ENCODE data around the gene CASTOR1. TPM values are rescaled to one million over a fixed set of nuclear protein-coding genes. Genes with fewer than 3 reads are reported as not detected.

CASTOR1 gene
- polyA plus RNA-seq, 3 donors: 8.7 to 10.9 (median 9.1) TPM

DNA sequence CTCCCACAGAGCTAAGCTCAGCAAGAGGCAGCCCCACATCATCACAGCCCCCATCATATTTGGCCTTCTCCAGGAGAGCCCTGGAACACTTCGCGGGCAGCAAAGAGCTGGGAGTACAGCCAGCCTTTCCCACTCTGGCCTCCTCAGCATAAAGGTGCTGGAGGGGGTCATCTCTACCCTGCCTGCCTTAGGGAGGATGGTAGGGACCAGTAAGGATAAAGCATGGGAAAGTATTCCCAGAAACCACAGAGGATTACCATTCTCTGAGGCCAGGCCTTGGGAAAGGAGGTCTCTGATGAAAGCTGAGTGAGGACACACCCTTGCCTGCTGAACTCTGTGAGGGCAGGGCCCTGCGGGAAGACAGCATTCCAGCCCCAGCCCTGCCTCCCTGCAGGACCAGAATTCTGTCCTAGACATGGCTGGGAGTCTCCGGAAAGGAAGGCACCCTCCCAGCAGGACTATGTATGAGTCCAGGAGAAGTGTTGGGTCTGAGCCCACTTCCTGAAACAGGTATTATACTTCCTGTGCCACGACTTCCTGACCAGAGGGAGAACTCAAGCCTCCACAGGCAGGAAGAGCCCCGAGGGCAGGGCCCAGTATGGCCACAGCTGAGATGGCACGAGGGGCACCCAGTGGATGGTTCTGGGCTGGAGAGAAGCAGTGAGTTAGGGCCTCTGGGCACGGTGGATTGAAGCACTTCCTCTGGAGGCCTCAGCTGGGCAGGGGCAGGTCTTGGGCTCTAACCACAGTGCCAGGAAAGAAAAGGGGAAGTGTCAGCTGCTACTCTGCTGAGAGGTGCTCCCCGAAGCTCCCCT, 12.9 kb upstream of the CASTOR1 start:
- DNase-seq (ENCODE audit: low read depth in 3 of 3, low spot score in 2 of 3): no peak

DNA sequence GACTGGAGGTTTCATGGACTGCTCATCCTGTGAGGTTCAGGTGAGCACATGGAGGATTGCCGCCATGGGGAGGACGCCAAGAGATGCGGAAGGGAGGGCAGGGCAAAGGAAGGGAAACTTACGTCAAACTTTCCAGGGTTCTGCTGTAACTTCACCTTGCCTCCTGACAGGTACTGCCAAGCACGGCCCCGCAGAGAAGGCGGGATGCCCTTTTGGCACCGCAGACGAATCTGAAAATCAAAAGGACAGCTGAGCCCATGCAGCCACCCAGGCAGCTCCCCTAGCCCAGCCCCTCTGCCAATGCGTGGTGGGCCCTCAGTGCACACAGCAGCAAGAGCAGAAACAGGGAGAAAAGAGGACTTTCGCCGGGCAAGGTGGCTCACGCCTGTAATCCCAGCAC, 10.0 kb upstream of the CASTOR1 start:
- DNase-seq (ENCODE audit: low read depth in 3 of 3, low spot score in 2 of 3): no peak

DNA sequence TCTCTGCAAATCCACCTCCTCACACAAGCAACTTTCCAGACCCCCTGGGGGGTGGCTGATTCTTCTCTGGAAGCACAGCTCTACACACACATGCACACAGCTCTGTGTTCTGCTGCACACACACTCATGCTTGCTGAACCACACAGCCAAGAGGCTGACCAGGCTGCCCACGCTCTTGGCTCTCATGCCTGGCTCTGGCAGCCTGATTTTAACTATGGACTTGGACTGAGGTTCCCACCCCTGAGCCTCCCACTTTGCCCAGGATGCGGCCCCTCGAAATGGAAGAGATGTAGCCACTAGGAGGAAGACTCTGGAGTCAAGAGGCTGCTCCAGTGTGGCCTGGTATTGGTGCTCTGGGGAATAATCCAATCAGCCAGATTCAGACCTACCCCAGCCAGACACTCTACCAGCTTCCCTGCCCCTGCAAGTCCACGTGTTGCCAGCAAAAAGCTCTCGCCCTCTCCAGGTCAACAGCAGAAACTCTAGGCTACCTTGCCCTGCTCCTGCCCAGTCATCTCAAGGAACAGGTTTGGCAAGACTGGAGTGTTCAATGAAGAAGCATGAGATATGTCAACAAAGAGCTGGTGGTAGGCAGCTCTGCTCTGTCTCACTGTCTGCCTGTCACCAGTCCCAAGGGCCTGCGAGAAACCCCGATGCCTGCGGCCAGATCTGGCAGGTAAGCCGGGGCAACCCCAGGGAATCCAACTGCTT, 8.8 kb upstream of the CASTOR1 start:
- DNase-seq (ENCODE audit: low read depth in 3 of 3, low spot score in 2 of 3): no peak

DNA sequence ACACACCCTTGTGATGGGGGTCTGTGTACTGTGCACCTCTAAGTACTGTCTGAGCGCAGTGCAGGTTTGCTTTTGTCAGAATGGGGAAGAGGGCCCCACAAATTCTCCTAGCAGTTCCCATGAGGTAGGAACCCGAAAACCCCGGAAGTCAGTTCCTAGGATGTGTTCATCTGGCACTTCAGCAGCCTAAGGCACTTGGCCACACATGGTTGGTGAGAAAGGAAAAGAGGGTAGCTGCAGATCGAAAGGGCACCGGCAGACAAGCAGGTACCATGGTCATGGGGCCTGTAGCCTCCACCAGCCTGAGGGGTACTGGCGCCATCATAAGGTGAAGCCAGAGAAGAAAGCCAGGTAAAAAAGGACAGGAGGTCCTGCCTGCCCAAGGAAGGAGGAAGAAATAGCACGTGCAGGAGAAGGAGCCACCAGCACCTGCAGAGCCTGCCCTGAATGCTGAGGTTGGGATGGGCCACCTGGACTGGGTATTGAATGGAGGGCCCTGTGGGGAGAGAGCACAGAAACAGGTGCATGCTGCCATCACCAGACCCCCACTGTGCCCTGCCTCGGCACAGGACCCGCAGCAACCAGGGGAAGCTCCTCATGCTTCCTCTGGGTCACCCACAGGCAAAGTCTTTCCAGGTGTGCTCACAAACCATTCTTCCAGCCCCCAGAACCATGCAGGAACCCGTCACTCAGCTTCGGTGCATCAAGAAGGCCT, 8.1 kb upstream of the CASTOR1 start:
- DNase-seq (ENCODE audit: low read depth in 3 of 3, low spot score in 2 of 3): no peak

DNA sequence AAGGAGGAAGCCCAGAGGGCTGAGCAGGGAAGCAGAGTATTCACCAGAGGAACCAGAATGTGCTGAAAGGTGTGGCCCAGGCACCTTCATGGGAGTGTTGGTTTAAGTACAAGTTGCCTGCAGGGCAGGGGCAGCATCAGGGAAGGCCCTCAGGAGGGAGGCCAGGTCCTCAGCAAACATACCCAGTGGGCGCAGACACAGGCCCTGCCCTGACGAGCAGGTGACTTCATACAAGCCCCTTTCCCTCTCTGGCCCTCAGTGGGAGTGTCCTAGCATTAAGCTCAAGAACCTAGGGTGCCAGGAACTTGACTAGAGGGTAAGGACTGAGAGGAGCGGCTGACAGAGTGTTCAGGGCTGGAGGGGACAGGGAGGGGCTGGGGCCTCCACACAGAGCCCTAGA, 7.5 kb upstream of the CASTOR1 start:
- DNase-seq (ENCODE audit: low read depth in 3 of 3, low spot score in 2 of 3): no peak

DNA sequence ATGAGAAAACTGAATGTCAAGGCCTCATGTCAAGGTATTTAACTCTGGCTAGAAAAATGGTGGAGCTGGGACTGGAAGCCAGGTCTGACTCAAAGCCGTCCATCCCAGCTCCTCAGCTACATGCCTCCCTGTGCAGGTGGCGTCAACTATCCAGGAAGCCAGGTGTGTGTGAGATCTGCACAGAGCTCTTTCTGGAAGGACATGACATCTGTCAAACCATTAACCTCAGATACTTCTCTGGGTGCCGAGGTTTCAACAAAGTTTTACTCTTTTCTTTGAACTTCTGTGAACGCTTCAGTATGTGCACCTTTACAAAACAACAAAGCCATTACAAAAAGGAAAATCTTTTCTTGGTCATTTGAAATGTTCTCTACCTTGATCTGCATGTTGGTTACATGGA, 7.0 kb upstream of the CASTOR1 start:
- no peak for DNase-seq (ENCODE audit: low read depth in 3 of 3, low spot score in 2 of 3)

DNA sequence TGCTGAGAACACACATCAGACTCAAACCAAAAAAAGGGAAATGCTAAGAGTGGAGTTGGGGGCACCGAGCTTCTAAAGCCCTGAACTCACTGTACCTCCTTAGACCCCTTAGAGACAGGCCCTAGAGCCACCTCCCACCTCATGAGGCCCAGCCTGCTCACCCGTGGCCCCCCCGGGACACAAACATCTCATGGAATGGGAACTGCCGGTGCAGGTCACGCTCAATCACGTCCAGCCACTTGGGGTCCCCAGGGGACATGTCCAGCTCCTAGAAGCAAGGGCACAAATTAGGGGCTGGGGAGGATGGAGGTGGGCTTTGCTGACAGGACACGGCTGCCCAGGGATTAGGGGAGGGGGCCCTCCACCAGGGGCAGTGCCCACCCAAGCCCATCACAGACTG, 6.3 kb upstream of the CASTOR1 start:
- DNase-seq (ENCODE audit: low read depth in 3 of 3, low spot score in 2 of 3): no peak

DNA sequence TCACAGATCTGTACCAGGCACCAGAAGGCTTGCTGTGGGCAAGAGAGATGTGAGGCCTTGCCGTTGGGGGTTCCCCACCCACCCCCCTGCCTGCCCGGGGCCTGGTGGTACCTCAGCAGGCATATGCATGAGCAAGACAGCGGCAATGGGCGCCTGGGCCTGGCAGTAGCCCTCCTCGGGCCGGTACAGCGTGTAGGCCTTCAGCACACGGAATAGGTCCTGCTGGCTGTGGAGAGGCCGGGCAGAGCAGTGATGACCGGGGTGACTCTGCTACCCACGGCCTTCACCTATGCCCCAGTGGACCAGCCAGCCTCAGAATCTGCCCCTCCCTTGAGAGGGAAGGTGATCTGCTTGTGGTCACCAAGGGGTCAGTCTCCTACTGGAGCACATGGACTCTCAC, 5.5 kb upstream of the CASTOR1 start:
- DNase-seq (ENCODE audit: low read depth in 3 of 3, low spot score in 2 of 3): no peak

DNA sequence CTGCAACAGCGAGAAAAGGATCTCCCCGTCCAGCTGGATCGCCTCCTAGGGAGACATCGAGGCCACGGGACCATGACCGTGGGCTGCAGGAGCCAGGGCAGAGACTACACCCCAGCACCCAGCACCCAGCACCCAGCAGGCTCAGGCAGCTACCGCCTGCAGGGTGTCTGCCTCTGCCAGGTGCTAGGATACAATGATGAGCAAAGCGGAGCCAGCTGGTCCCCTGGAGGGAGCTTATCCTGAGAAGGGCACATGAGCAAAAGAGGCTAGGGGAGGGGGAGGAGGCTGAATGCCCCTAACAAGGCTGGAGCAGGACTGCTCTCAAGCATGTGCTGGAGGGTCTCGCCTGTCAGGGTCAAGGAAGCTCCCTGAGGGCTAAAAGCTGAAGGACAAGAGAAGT, 4.8 kb upstream of the CASTOR1 start:
- no peak for DNase-seq (ENCODE audit: low read depth in 3 of 3, low spot score in 2 of 3)

DNA sequence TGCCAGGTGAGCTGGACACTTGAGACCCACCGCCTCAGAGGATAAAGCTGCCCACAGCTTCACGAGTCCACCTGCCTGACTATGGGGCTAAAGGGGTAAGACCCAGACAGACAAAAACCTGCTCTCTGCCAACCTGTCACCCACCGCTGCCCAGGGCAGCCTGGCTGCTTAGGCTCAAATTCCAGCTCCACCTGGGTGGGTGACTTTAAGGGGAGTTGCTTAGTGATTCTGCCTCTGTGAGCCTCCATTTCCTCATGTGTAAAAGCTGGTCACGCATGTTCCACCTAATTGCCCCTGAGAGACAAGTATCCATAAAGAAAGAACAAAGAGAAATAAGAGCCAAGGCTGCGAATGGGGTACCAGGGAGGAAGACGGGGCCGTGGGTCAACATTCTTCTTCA, 3.7 kb upstream of the CASTOR1 start:
- no peak for DNase-seq (ENCODE audit: low read depth in 3 of 3, low spot score in 2 of 3)

DNA sequence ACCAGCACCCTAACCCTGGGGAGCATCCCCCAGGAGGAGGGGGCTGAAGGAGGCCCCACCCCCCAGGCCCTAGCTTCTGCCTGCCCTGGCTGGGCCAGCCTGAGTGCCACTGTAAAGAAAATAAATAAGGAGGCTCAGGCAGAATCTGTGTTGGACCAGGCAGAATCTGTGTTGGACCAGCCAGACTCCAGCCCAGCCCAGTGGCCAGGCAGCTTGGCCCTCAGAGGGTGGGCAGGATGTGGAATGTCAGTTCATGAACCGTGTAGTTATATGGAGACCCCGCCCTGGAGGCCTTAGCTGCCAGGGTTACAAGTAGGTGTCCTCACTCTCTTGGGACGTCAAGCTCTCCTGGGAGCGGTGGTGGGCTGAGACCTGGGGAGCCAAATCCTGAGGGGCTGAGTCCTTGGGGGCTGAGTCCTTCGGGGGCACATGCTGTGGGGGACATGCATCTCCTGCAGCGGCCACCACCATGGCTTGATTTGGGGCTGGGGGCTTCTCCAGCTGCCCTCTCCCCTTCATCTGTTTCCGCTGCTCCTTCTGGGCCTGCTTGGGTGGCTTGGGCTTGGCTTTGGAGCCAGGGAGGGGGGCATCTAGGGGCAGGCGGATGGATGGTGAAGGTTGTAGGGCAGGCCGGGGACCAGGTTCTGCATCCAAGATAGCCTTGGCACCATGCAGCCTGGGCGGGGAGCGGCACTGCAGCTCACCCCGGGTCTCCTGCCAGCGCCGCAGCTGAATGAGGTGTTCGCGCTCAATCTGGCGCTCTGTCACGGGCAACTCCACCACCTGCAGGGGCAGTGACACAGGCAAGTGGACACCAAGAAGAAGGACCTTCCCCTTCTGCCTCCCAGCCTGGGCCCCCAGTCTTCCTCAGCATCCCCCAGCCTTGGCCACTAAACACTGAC, 3.0 kb upstream of the CASTOR1 start:
- DNase-seq (ENCODE audit: low read depth in 3 of 3, low spot score in 2 of 3): no peak

DNA sequence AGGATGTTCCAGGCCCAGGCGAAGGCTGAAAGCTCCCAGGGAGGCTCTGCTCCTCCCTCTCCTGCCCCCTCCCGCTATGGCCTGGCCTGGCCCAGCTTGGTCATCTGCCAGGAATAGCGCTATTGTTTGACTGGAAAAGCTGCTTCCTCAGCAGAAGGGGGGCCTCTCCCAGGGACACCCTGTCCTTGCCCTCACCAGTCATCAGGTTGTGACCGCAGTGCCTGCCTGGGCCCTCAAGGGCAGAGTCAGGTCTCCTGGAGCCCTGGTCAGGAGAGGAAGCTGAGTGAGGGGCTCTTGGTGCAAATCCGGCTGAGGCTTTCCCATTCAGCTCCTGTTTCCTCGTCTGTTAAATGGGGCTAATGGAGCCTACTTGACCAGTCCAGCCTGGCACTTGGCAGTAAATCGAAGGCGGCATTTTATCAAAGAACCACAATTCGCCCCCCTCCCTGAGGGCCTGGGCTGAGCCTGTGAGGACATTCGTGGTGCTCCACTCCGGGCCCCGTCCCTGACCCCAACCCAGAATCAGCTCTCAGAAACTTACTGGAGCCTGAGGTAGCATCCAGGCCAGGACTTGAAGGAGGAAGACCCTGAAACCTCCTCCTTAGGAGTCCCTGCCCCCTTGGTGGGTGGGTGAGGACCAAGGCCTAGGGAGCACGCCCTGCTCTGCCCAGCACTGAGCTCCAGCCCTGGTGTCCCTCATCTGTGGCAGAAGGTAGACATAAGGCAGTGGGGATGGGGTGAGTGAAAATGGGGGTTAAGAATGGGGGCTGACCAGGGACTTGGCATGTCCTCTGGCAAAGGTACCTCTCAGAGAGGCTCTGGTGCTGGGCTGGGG, 2.0 kb upstream of the CASTOR1 start:
- DNase-seq (ENCODE audit: low read depth in 3 of 3, low spot score in 2 of 3): no peak

DNA sequence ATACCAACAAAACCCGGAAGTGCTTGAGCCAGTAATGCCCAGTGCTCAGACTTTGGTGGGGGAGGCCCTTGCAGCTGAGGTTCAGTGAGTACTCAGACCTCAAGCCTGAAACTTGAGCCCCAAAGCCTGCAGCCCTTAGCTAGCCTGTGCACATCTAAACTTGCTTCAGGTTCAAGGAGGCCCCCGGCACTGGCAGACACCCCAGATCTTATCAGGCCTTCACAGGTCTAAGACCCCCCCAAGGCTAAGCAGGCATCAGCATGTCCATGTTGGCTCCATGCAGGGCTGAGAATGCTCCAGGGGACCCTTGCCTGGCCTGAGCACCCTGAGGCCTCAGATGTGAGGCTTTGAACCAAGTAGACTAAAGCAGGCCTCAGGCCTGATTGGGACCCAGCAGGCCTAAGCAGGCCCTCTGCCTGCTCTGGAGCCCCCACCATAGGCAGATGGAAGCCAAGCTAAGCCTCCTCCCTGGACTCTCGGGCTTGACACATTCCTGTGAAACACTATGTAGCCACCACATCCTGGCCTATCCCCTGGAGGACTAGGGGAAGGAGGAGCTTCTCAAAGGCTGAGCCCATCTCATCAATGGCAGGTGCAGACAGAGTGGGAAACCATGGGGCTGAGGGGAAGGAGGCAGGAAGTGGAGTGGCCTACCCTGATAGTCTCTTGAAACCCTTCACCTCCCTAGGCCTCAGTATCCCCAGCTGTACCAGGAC, 1.2 kb upstream of the CASTOR1 start:
- DNase-seq (ENCODE audit: low read depth in 3 of 3, low spot score in 2 of 3): no peak

DNA sequence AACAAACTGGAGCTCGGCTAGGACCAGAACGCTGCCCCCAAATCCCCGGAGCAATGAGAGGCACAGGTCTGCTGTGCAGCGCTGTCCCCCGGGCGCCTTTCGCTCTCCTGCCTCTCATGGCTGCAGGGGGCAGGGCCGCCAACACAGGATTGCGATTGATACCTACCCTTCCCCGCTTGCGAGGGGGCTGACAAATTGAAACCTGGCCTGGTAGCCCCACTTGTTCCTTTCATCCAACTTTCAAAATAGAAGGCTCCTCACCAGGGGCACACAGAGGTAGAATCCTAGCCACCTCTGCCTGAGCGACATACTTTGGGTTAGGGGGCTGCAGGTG, 642 bp upstream of the CASTOR1 start:
- no peak for DNase-seq (ENCODE audit: low read depth in 3 of 3, low spot score in 2 of 3)

DNA sequence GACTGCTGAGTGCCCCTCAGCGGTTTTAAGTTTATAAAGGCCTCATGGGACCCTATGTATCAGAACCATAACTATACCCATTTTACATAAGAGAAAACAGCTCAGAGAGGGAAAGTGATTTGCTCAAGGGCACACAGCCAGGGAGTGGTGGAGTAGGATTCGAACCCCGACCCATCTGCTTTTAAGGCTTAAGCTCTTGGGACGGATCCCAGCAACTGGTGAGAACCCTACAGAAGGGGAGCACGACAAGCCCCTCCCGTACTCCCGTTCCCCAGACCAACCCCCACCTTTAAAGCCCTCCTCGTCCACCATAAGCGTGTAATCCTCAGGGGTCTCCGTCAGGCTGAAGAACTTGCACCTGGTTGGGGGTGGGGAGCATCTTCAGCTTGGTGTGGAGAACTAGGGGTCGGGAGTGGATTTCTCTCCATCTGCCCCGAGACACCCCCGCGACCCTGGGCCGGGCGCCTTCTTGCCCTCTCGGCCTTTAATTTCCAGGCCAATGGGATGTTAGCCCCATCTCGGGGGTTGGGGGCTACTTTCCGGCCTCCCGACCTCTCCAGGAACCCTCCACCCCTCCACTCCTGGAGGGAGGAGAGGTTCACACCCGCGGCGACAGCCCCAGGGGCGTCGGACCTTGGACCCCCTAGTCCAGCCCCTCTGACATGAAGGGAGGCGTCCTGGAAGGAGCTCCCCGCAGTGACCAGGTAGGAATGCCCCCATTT, 725 bp downstream of the CASTOR1 start:
- DNase-seq (ENCODE audit: low read depth in 3 of 3, low spot score in 2 of 3): no peak

DNA sequence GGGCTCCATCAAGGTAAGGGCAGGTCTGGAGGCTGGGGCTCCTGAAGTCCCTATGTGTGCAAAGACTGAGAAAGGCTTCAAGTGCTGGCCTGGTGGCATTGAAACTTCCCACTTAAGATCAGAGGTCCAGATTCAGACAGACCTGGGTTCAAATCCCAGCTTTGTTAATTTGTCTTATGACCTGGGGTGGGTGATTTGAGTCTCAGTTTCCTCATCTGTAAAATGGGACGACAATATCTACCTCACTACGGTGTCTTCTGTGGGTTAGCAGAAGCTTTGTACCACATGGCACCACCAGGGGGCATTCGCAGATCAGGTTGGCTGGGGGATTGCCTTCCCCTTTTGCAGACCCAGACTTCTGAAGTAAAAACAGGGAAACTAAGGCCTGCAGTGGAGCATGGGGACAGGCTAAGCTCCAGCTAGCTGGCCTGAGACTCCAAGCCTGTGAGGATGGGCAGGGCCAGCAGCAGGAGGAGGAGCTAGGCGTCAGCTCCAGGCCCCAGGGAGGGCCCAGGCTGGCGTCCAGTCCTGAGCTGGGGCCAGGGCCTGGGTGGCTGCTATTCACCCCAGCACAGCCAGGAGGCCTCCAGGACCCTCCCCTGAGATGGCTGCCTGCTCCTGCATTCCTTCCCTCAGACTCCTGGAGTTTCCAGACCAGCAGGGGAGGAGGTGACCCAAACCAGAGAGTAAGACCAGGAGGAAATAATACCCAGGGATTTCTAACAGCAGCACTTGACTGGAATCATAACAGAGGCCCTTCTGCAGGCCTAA, 1.5 kb downstream of the CASTOR1 start:
- peak in 2 of 3 donors; percentile 48 to 65 for DNase-seq (ENCODE audit: low read depth in 3 of 3, low spot score in 2 of 3)

DNA sequence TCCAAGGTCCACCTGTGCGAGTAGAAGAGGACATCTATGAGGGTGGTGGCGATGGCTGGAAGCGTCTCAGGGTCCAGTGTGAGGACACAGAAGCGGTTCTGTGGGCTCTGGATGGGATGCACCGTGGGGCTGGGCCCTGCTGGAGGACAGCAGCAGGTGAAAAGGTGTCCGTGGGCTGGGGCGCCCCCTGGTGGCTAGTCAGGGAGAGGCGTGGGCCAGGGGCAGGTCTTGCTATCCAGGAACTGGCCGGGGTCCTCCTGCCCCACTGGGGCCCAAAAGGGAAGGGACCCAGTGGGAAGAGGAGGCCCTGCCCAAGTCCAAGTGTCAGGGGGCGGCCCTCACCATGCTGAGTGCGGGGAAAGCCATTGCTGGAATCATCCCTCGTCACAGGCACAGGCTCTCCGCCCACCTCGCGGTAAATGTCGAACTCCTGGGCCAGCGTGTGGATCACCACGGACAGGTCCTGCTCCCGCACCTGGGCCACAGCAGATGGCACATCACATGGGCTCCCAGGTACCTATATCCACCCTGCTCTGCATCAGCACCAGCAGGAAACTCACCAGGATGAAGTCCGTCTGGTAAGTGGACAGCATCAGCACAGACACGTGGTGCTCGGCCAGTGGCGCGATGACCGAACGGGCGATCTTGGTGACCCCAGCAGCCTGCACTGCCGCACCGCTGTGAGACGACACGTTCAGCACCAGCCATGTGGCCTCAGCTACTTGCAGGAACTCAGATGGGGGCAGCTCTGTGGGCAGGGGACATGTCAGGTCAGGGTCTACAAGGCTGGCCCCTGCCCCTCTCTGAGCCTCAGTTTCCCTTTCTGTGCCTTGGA, 2.3 kb downstream of the CASTOR1 start:
- DNase-seq (ENCODE audit: low read depth in 3 of 3, low spot score in 2 of 3): no peak
